Endothelial cell of umbilical vein (primary cell): Measurements from ENCODE around the gene ALLC.

ENCODE experiments used
- CTCF ChIP-seq, 2 donors: IDR thresholded peaks; 1 replicate in 1 of 2; 2 replicates in 1 of 2; pipeline ENCODE4 v1.5.1; 2011; ENCODE audit warnings: low read length in 2 of 2, mild to moderate bottlenecking in 2 of 2, moderate library complexity in 2 of 2, control low read depth in 1 of 2, inconsistent platforms in 1 of 2, low read depth in 1 of 2; ENCODE audit not compliant: insufficient read depth in 1 of 2; ENCODE audit errors: extremely low read depth in 1 of 2
- POLR2AphosphoS5 ChIP-seq: IDR thresholded peaks from 2 replicates; pipeline ENCODE4 v1.6.1; 2012; ENCODE audit warnings: low read depth, mild to moderate bottlenecking, control low read depth, low read length, moderate library complexity; ENCODE audit not compliant: insufficient read depth

GRCh38 chr2:3680548-3681345, 22.7 kb downstream of the ALLC start:
- TF ChIP-seq CTCF (IDR thresholded peaks at IDR 0.05; ENCODE audit: extremely low read depth in 1 of 2, insufficient read depth in 1 of 2, low read depth in 1 of 2, low read length in 2 of 2) = no peak
- TF ChIP-seq POLR2AphosphoS5 = no peak
